HAP-1 (cell line): ENCODE data around the gene SELENOS.
"Not testable (repeated sequence)": the region's sequence is repeated elsewhere in the genome, so short reads cannot be mapped to it uniquely, and the experiment has no call there.

Source experiments
- DNase-seq, 2 experiments: peaks; one replicate each; pipeline ENCODE4 v3.0.0-alpha.2; 2016 to 2020; ENCODE audit warnings: low spot score in 2 of 2
- H3K27me3 ChIP-seq: fragments of 250-450 bp; sonication (Bioruptor Pico); 2 replicates; pipeline ENCODE4 v1.5.1; 2020; ENCODE audit warnings: low read depth, mild to moderate bottlenecking, moderate library complexity
- H3K36me3 ChIP-seq: fragments of 250-450 bp; sonication (Bioruptor Pico); replicated peaks from 2 replicates; pipeline ENCODE4 v1.5.1; 2020; ENCODE audit warnings: mild to moderate bottlenecking
- H3K4me1 ChIP-seq: fragments of 250-450 bp; sonication (Bioruptor Pico); 2 replicates; pipeline ENCODE4 v1.5.1; 2020; ENCODE audit warnings: mild to moderate bottlenecking
- H3K4me3 ChIP-seq: fragments of 250-450 bp; sonication (Bioruptor Pico); 2 replicates; pipeline ENCODE4 v1.5.1; 2020; ENCODE audit warnings: mild to moderate bottlenecking, moderate library complexity
- H3K9me3 ChIP-seq: fragments of 250-450 bp; sonication (Bioruptor Pico); 2 replicates; pipeline ENCODE4 v1.5.1; 2020; ENCODE audit warnings: mild to moderate bottlenecking, moderate library complexity
- in situ Hi-C: fragments of 300-500 bp; cut with MboI; formaldehyde crosslinking; loops from 3 replicates; pipeline ENCODE4 v1.14.3; 2020; ENCODE audit warnings: low sequenced_read_pairs, inconsistent platforms, mixed read lengths

Gene SELENOS

GRCh38 chr15:101305820-101306255 is 28.6 kb upstream of the SELENOS start:
- DNase-seq = no peak
- no peaks in the 10 kb centered on the region for H3K4me1 ChIP-seq
- in situ Hi-C loops = no loop called here

GRCh38 chr15:101303408-101303807 is 26.1 kb upstream of the SELENOS start:
- in situ Hi-C loops = no loop called here

More at GRCh38 chr15:101305820-101306255, 28.6 kb upstream of the SELENOS start:
- H3K9me3 ChIP-seq = no peaks in the 10 kb centered on the region
- H3K27me3 ChIP-seq = no peaks in the 10 kb centered on the region
- no peak overlapping the region for H3K4me3 ChIP-seq
- no peaks in the 10 kb centered on the region for H3K36me3 ChIP-seq

GRCh38 chr15:101296418-101297405 is 19.4 kb upstream of the SELENOS start:
- Histone ChIP-seq H3K9me3 (no peaks in the 10 kb centered on the region), H3K4me1 (peaks cover 17% of the 10 kb centered on the region), H3K4me3 (peak overlapping the region; percentile 76), H3K36me3 (peaks cover 9% of the 10 kb centered on the region), H3K27me3 (no peaks in the 10 kb centered on the region)
- no peak for DNase-seq
- in situ Hi-C loops = loop anchor here (5.0 kb wide), 1 partner anchor 346 kb away; no protein-coding TSS in a partner anchor

More at GRCh38 chr15:101303408-101303807, 26.1 kb upstream of the SELENOS start:
- DNase-seq = no peak
- Histone ChIP-seq H3K4me1 (no peaks in the 10 kb centered on the region), H3K36me3 (no peaks in the 10 kb centered on the region), H3K4me3 (no peak overlapping the region), H3K27me3 (no peaks in the 10 kb centered on the region), H3K9me3 (no peaks in the 10 kb centered on the region)

GRCh38 chr15:101295607-101296161 is 18.4 kb upstream of the SELENOS start:
- Histone ChIP-seq H3K27me3 (no peaks in the 10 kb centered on the region), H3K9me3 (no peaks in the 10 kb centered on the region), H3K4me3 (peak overlapping the region; percentile 76), H3K4me1 (peaks cover 17% of the 10 kb centered on the region), H3K36me3 (peaks cover 17% of the 10 kb centered on the region)
- DNase-seq = no peak
- in situ Hi-C loops = loop anchor here (5.0 kb wide), 1 partner anchor 347 kb away; no protein-coding TSS in a partner anchor

GRCh38 chr15:101294731-101295606 is 17.7 kb upstream of the SELENOS start, which contains the start of gene SNRPA1:
TSS of gene SNRPA1 (minus strand) at chr15:101295248. CDS start at chr15:101295178, 70 bp downstream.
- peak within 1 kb of the TSS; percentile 76 for H3K4me3 ChIP-seq
- peaks cover 21% of the 10 kb centered on the region for H3K36me3 ChIP-seq
- peaks cover 17% of the 10 kb centered on the region for H3K4me1 ChIP-seq
- peak; percentile 93 to 97 for DNase-seq
- no peaks in the 10 kb centered on the region for H3K9me3 ChIP-seq
- in situ Hi-C loops = loop anchor here (5.0 kb wide), 1 partner anchor 347 kb away; no protein-coding TSS in a partner anchor
- no peaks in the 10 kb centered on the region for H3K27me3 ChIP-seq

GRCh38 chr15:101293122-101293521 is 15.8 kb upstream of the SELENOS start:
- Histone ChIP-seq H3K36me3 (peaks cover 38% of the 10 kb centered on the region), H3K9me3 (no peaks in the 10 kb centered on the region), H3K4me1 (peaks cover 17% of the 10 kb centered on the region), H3K4me3 (peak overlapping the region; percentile 76), H3K27me3 (no peaks in the 10 kb centered on the region)
- no peak for DNase-seq
- in situ Hi-C loops = no loop called here

- peaks cover 79% of the 10 kb centered on the region for H3K36me3 ChIP-seq
- H3K4me3 ChIP-seq = no peak overlapping the region
- no peaks in the 10 kb centered on the region for H3K9me3 ChIP-seq
- in situ Hi-C loops = no loop called here
- peaks cover 9% of the 10 kb centered on the region for H3K4me1 ChIP-seq
- H3K27me3 ChIP-seq = no peaks in the 10 kb centered on the region
- DNase-seq = peak in 1 of 2 experiments; percentile 38
Observed at GRCh38 chr15:101288905-101289513, 11.7 kb upstream of the SELENOS start.

GRCh38 chr15:101287342-101287741 is 10.1 kb upstream of the SELENOS start:
- DNase-seq, H3K4me1 ChIP-seq, H3K9me3 ChIP-seq, H3K4me3 ChIP-seq, in situ Hi-C loops, H3K27me3 ChIP-seq: not testable (repeated sequence)
- peaks cover 92% of the 10 kb centered on the region for H3K36me3 ChIP-seq

- no peaks in the 10 kb centered on the region for H3K4me1 ChIP-seq
- DNase-seq = no peak
- in situ Hi-C loops = no loop called here
- H3K36me3 ChIP-seq = peaks cover 92% of the 10 kb centered on the region
- H3K9me3 ChIP-seq = no peaks in the 10 kb centered on the region
- H3K27me3 ChIP-seq = no peaks in the 10 kb centered on the region
- no peak overlapping the region for H3K4me3 ChIP-seq
Observed at GRCh38 chr15:101286471-101287114, 9.3 kb upstream of the SELENOS start.

GRCh38 chr15:101283931-101284330 is 6.6 kb upstream of the SELENOS start:
- peaks cover 88% of the 10 kb centered on the region for H3K36me3 ChIP-seq
- no peak overlapping the region for H3K4me3 ChIP-seq
- no peaks in the 10 kb centered on the region for H3K27me3 ChIP-seq
- H3K9me3 ChIP-seq = no peaks in the 10 kb centered on the region
- DNase-seq = no peak
- in situ Hi-C loops = no loop called here
- H3K4me1 ChIP-seq = no peaks in the 10 kb centered on the region

- Histone ChIP-seq H3K4me3 (no peak overlapping the region), H3K4me1 (no peaks in the 10 kb centered on the region), H3K36me3 (peaks cover 54% of the 10 kb centered on the region), H3K9me3 (no peaks in the 10 kb centered on the region), H3K27me3 (no peaks in the 10 kb centered on the region)
- no peak for DNase-seq
- in situ Hi-C loops = no loop called here
Observed at GRCh38 chr15:101280007-101280406, 2.7 kb upstream of the SELENOS start.

GRCh38 chr15:101277943-101278564 is 769 bp upstream of the SELENOS start:
- no peak for DNase-seq
- H3K4me3 ChIP-seq = peak overlapping the region; percentile 68
- H3K4me1 ChIP-seq = no peaks in the 10 kb centered on the region
- H3K36me3 ChIP-seq = peaks cover 56% of the 10 kb centered on the region
- H3K9me3 ChIP-seq = no peaks in the 10 kb centered on the region
- in situ Hi-C loops = no loop called here
- H3K27me3 ChIP-seq = no peaks in the 10 kb centered on the region
